ENCODE data around the gene ZEB2.

ZEB2 gene

GRCh38 chr2:144389151-144389929 is 130.6 kb downstream of the ZEB2 start:
- Histone ChIP-seq H3K27me3 (replicated peaks; ENCODE audit: control insufficient read depth, insufficient read depth, low read length) (no peaks in the 10 kb centered on the region), H3K4me3 (replicated peaks; ENCODE audit: low read depth, low read length) (no peak overlapping the region), H3K36me3 (ENCODE audit: control insufficient read depth, insufficient read depth, low read length) (no peaks in the 10 kb centered on the region)
- TF ChIP-seq CTCF (IDR thresholded peaks at IDR 0.05; ENCODE audit: insufficient read depth, low read length, poor library complexity, severe bottlenecking): no peak
- no peak for DNase-seq (ENCODE audit: extremely low read depth, insufficient read length)

- no peak for TF ChIP-seq CTCF (IDR thresholded peaks at IDR 0.05; ENCODE audit: insufficient read depth, low read length, poor library complexity, severe bottlenecking)
- no peak for DNase-seq (ENCODE audit: extremely low read depth, insufficient read length)
- H3K27me3 ChIP-seq (replicated peaks; ENCODE audit: control insufficient read depth, insufficient read depth, low read length): no peaks in the 10 kb centered on the region
- no peak overlapping the region for H3K4me3 ChIP-seq (replicated peaks; ENCODE audit: low read depth, low read length)
- no peaks in the 10 kb centered on the region for H3K36me3 ChIP-seq (ENCODE audit: control insufficient read depth, insufficient read depth, low read length)
These were observed 134.5 kb downstream of the ZEB2 start for GRCh38 chr2:144385381-144385780.

GRCh38 chr2:144383571-144384100 is 136.3 kb downstream of the ZEB2 start:
- no peak overlapping the region for H3K4me3 ChIP-seq (replicated peaks; ENCODE audit: low read depth, low read length)
- H3K27me3 ChIP-seq (replicated peaks; ENCODE audit: control insufficient read depth, insufficient read depth, low read length): no peaks in the 10 kb centered on the region
- no peak for TF ChIP-seq CTCF (IDR thresholded peaks at IDR 0.05; ENCODE audit: insufficient read depth, low read length, poor library complexity, severe bottlenecking)
- H3K36me3 ChIP-seq (ENCODE audit: control insufficient read depth, insufficient read depth, low read length): no peaks in the 10 kb centered on the region
- DNase-seq (ENCODE audit: extremely low read depth, insufficient read length): no peak

GRCh38 chr2:144382849-144383248 is 137.1 kb downstream of the ZEB2 start:
- peak; percentile 76 for DNase-seq (ENCODE audit: extremely low read depth, insufficient read length)

GRCh38 chr2:144381716-144382115 is 138.2 kb downstream of the ZEB2 start:
- H3K36me3 ChIP-seq (ENCODE audit: control insufficient read depth, insufficient read depth, low read length): no peaks in the 10 kb centered on the region
- TF ChIP-seq CTCF (IDR thresholded peaks at IDR 0.05; ENCODE audit: insufficient read depth, low read length, poor library complexity, severe bottlenecking): no peak
- DNase-seq (ENCODE audit: extremely low read depth, insufficient read length): no peak
- H3K4me3 ChIP-seq (replicated peaks; ENCODE audit: low read depth, low read length): no peak overlapping the region
- no peaks in the 10 kb centered on the region for H3K27me3 ChIP-seq (replicated peaks; ENCODE audit: control insufficient read depth, insufficient read depth, low read length)

More at GRCh38 chr2:144382849-144383248, 137.1 kb downstream of the ZEB2 start:
- H3K36me3 ChIP-seq (ENCODE audit: control insufficient read depth, insufficient read depth, low read length): no peaks in the 10 kb centered on the region
- no peaks in the 10 kb centered on the region for H3K27me3 ChIP-seq (replicated peaks; ENCODE audit: control insufficient read depth, insufficient read depth, low read length)
- H3K4me3 ChIP-seq (replicated peaks; ENCODE audit: low read depth, low read length): no peak overlapping the region
- no peak for TF ChIP-seq CTCF (IDR thresholded peaks at IDR 0.05; ENCODE audit: insufficient read depth, low read length, poor library complexity, severe bottlenecking)
